GM12872 (cell line): Measurements from ENCODE around the gene PARK7.

ENCODE experiments used
- CTCF ChIP-seq: IDR thresholded peaks from 3 replicates; pipeline ENCODE4 v1.5.1; 2011; ENCODE audit warnings: low read depth, mild to moderate bottlenecking, low read length, moderate library complexity; ENCODE audit not compliant: insufficient read depth

PARK7 gene

GRCh38 chr1:7980984-7981383 is 19.5 kb downstream of the PARK7 start:
- no peak for TF ChIP-seq CTCF

- TF ChIP-seq CTCF, result no peak
These were observed 21.7 kb downstream of the PARK7 start for GRCh38 chr1:7983086-7983778.

- TF ChIP-seq CTCF, result no peak
These were observed 23.3 kb downstream of the PARK7 start for GRCh38 chr1:7984811-7985210.

GRCh38 chr1:7985851-7986612 is 24.5 kb downstream of the PARK7 start:
- no peak for TF ChIP-seq CTCF

GRCh38 chr1:7987528-7987927 is 26.0 kb downstream of the PARK7 start:
- TF ChIP-seq CTCF, result no peak

GRCh38 chr1:7988576-7988975 is 27.1 kb downstream of the PARK7 start:
- TF ChIP-seq CTCF, result no peak

- TF ChIP-seq CTCF, result no peak
These were observed 28.4 kb downstream of the PARK7 start for GRCh38 chr1:7989762-7990428.
